ENCODE data around the gene MGAT5.

Gene MGAT5

GRCh38 chr2:134432435-134432883, 178.6 kb downstream of the MGAT5 start:
- no peak for DNase-seq

- DNase-seq = no peak
These were observed 179.6 kb downstream of the MGAT5 start for GRCh38 chr2:134433469-134433868.

DNA sequence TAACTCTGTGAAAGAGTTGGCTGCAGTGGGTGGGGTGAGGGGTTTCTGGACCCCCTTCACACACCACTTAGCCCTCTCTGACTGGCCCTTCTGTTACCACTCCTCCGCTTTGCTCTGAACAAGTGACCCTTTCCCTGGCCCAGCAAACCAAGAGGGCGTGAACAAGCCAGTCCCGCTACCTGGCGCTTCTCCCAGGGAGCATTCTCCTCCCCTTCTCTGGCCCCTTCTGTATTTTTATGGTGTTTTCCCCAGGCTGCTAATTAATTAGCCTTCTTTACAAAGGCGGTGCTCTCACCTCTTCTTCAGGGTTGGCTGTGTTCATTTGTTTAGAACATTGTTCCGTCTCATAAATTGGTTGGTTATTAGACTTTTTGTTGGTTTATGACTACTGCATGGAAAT, 180.1 kb downstream of the MGAT5 start:
- no peak for DNase-seq

GRCh38 chr2:134435505-134435904, 181.6 kb downstream of the MGAT5 start:
- no peak for DNase-seq

GRCh38 chr2:134435936-134436335, 182.1 kb downstream of the MGAT5 start:
- no peak for DNase-seq

- no peak for DNase-seq
These were observed 182.8 kb downstream of the MGAT5 start for GRCh38 chr2:134436706-134437105.

DNA sequence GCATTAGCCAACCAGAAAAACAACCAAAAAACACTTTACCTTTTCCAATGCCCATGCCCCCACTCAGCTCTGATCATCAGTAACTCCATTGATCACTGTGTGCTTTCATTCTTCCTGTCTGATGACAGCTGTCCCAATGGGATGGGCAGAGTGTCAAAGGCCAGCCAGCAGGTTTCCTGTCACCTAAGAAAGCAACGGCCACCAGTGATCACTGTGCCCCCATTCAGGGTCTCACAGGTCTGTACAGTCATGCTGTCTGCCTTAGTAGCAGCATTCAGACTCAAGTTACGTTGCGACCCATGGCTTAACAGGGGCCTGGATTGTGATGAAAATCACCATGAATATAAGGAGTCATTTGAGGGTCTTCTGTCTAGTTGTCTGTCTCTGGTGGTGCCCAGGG, 184.5 kb downstream of the MGAT5 start:
- DNase-seq = no peak

GRCh38 chr2:134440336-134440909, 186.6 kb downstream of the MGAT5 start:
- no peak for DNase-seq

DNA sequence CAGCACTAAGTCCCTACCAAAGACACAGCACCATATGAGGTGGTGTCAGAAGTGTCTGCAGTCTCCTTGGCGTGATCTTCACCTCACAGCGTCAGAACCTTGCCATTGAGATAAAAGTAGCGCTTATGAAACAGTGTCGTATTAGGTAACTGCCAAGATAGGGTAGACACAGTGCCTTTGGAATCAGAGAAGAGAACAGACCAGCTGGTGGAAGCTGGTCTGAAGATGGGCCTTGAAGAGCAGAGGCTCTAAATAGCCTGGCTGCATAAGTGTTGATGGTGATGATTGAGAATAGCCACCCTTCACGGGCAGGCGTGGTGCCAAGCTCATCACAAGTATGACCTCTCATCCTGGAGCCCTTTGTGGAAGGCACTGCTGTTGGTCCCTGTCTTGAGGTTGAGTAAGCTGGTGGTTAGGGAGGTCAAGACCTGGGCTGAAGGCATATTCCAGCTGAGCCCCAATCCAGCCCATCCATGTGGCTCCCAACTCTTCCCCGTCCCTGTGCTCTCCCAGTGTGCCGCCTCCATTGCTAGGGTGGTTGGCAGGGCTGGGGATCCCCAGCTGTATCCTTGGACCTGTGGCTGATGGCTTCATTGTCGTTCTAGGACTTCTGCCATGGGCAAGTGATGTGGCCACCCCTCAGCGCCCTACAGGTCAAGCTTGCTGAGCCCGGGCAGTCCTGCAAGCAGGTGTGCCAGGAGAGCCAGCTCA, 187.4 kb downstream of the MGAT5 start:
- no peak for DNase-seq

GRCh38 chr2:134443814-134444480, 190.1 kb downstream of the MGAT5 start:
- no peak for DNase-seq

DNA sequence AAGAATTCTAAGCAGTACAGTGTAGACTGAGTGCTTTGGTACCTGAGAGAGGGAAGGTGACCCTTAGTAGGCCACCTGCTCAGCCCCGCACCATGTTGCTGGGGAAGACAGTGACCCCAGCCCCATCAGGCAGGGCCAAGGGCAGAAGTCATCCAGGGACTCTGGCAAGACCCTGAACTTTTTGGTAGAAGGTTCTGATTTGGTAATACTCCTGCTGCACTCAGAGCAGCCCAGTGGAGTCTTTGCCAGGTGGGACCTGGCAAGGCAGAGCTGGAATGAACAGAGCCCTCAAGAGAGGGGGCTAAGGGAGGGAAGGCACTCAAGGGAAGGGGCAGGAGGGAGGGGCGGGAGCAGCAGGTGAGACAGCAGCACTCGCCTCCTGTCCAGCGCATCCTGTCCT, 191.2 kb downstream of the MGAT5 start:
- no peak for DNase-seq

DNA sequence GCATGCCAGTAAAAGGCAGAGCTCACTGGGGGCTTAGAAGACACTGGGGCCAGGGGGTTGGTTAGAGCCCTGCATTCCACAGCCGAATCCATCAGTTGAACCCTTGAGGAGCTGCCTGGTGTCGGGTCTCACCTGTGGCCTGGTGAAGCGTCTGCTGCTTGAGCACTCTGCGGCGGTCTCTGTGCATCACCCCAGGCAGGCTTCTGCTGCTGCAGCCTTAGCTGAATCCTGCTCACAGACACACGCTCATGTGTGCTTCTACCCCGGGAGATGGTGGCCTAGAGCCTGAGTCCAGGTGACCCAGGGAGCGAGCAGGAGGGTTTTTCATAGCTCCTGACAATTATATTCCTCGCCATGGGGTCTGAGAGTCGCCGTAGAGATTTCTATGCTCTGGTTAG, 192.1 kb downstream of the MGAT5 start:
- DNase-seq = no peak

GRCh38 chr2:134446383-134447017, 192.6 kb downstream of the MGAT5 start:
- peak; percentile 75 for DNase-seq

GRCh38 chr2:134447669-134448068, 193.8 kb downstream of the MGAT5 start:
- DNase-seq = no peak

DNA sequence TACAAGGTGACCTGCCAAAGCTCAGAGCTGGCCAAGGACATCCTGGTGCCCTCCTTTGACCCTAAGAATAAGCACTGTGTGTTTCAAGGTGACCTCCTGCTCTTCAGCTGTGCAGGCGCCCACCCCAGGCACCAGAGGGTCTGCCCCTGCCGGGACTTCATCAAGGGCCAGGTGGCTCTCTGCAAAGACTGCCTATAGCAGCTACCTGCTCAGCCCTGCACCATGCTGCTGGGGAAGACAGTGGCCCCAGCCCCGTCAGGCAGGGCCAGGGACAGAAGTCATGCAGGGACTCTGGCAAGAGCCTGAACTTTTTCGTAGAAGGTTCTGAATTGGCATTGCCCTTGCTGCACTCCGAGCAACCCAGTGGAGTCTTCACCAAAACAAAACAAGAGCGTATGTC, 194.8 kb downstream of the MGAT5 start:
- no peak for DNase-seq

DNA sequence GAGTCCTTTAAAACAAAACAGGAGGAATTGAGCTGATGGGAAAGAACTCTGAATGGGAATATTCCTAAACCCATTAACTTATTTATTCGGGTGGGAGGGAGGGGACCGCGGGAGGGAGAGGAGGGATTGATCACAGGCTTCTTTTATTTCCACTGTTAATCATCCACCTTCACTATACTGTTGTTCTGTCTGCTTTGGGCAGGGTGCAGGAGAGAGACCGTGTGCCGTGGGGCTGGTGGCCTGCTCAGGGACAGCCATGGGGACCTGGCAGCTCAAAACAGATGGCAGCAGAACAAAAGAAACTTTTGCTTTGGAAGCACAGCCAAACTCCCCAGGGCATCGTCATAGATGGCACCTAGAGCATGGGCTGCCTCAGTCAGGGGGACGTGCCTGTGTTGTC, 195.3 kb downstream of the MGAT5 start:
- no peak for DNase-seq

DNA sequence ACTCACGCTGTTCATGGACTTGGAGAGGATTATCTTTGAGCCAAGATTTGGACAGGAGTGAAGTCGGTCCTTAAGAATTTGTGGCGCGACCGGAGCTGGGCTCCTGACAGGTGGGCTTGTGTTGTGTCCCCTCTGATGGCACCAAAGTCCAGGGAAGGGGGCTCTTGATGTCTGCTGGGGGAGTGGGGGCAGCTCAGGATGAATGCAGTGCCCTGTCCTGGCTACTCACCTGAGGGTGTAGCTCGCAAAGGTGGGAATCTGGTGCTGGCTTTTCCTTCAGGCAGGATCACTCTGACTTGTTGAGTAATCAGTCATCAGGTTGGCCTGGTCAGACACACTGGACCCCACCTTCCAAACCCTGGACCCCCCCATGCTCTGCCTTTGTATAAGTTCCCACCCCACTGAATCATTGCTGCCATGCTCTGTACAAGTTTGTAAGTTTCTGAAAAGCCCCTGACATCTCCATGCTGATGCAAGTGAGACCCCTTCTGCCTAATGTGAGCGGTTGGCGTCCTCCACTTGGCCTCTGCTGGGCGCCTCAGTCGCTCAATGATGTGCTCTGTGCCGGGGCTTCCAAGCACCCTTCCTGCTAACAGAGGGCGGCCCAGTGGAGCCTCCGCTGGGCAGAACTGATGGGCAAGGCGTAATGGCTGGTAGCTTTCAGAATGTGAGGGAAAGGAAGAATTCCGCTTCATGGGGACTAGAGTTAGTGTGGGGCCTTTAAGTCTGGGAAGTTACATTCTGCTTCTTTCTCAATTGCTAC, 196.1 kb downstream of the MGAT5 start:
- DNase-seq = no peak

GRCh38 chr2:134451347-134451630, 197.4 kb downstream of the MGAT5 start:
- DNase-seq = no peak

GRCh38 chr2:134452042-134452733, 198.3 kb downstream of the MGAT5 start:
- DNase-seq = no peak

GRCh38 chr2:134453476-134453875, 199.6 kb downstream of the MGAT5 start:
- DNase-seq = no peak

- DNase-seq = no peak
These were observed 200.1 kb downstream of the MGAT5 start for GRCh38 chr2:134453973-134454372.

GRCh38 chr2:134454426-134454825, 200.6 kb downstream of the MGAT5 start:
- DNase-seq = no peak

GRCh38 chr2:134454931-134455330, 201.1 kb downstream of the MGAT5 start:
- DNase-seq = no peak
